Mesenteric fat pad (tissue), 1 donor: Measurements from ENCODE around the gene POMC. TPM values are rescaled to one million over a fixed set of nuclear protein-coding genes. Genes with fewer than 3 reads are reported as not detected.
"Not testable (repeated sequence)": the region's sequence is repeated elsewhere in the genome, so short reads cannot be mapped to it uniquely, and the experiment has no call there.

Experiments
- DNase-seq: peaks from one replicate; pipeline ENCODE4 v3.0.0-alpha.2; 2020; ENCODE audit warnings: low spot score
- total RNA-seq: library from RNA; stranded (reverse); fragmentation: NEBNext Ultra II Directional; extraction: Animal tissue kit (Norgen Biotek cat#: 25700); gene quantifications from one replicate; pipeline ENCODE4 v1.2.1, GENCODE V29; 2021
- donor health status: DM: yes; HTN: yes; CAD: no.

The POMC gene
- total RNA-seq, 1 donor from 2014 or later: 3.4 TPM

GRCh38 chr2:25140535-25140934 is 27.8 kb downstream of the POMC start:
- DNase-seq: not testable (repeated sequence)

- DNase-seq: no peak
These were observed 35.7 kb downstream of the POMC start for GRCh38 chr2:25132693-25133092.

GRCh38 chr2:25132299-25132635 is 36.1 kb downstream of the POMC start:
- DNase-seq: no peak

GRCh38 chr2:25131567-25132298 is 36.6 kb downstream of the POMC start:
- DNase-seq: no peak

- no peak for DNase-seq
These were observed 37.2 kb downstream of the POMC start for GRCh38 chr2:25131253-25131566.

GRCh38 chr2:25129901-25130520 is 38.4 kb downstream of the POMC start:
- no peak for DNase-seq

- DNase-seq: no peak
These were observed 40.7 kb downstream of the POMC start for GRCh38 chr2:25127646-25128045.

- not testable (repeated sequence) for DNase-seq
These were observed 41.3 kb downstream of the POMC start for GRCh38 chr2:25127071-25127470.

- DNase-seq: no peak
These were observed 42.4 kb downstream of the POMC start for GRCh38 chr2:25125976-25126375.

- no peak for DNase-seq
These were observed 43.2 kb downstream of the POMC start for GRCh38 chr2:25125189-25125588.

- DNase-seq: no peak
These were observed 44.7 kb downstream of the POMC start for GRCh38 chr2:25123682-25124081.

GRCh38 chr2:25122367-25122766 is 46.0 kb downstream of the POMC start:
- DNase-seq: no peak

GRCh38 chr2:25119263-25119662 is 49.1 kb downstream of the POMC start:
- DNase-seq: no peak

- no peak for DNase-seq
These were observed 51.4 kb downstream of the POMC start for GRCh38 chr2:25116956-25117355.

- DNase-seq: no peak
These were observed 52.5 kb downstream of the POMC start for GRCh38 chr2:25115902-25116301.

- no peak for DNase-seq
These were observed 53.0 kb downstream of the POMC start for GRCh38 chr2:25115249-25115883.

GRCh38 chr2:25112113-25112512 is 56.3 kb downstream of the POMC start:
- no peak for DNase-seq

Other genes with a start within 250 kb of the POMC start
- gene ADCY3, start 248.3 kb downstream of the POMC start, total RNA-seq: 216 TPM
- gene DNAJC27, start 196.6 kb downstream of the POMC start, total RNA-seq: 10.5 TPM
- 2.0 TPM for gene EFR3B, start 126.5 kb downstream of the POMC start, total RNA-seq
- gene DNMT3A, start 173.3 kb upstream of the POMC start, total RNA-seq: 24.4 TPM